IPS-18a (cell line): ENCODE data around the gene MDC1.
A peak's percentile ranks its signal among the peaks of the same experiment; 100 is the strongest.
"Not testable (repeated sequence)": the region's sequence is repeated elsewhere in the genome, so short reads cannot be mapped to it uniquely, and the experiment has no call there.

ENCODE experiments used
- H3K27ac ChIP-seq: one replicate; pipeline ENCODE4 v1.5.1; 2013; ENCODE audit warnings: low read length
- H3K27me3 ChIP-seq: one replicate; pipeline ENCODE4 v1.6.1; 2013; ENCODE audit warnings: mild to moderate bottlenecking, low read length; ENCODE audit not compliant: control insufficient read depth, insufficient read depth
- H3K36me3 ChIP-seq: one replicate; pipeline ENCODE4 v1.6.1; 2013; ENCODE audit warnings: low read depth, low read length; ENCODE audit not compliant: control insufficient read depth
- H3K4me1 ChIP-seq: one replicate; pipeline ENCODE4 v1.6.1; 2013; ENCODE audit warnings: low read depth, low read length; ENCODE audit not compliant: control insufficient read depth
- H3K4me3 ChIP-seq: one replicate; pipeline ENCODE4 v1.5.1; 2013; ENCODE audit warnings: low read length
- H3K9ac ChIP-seq: one replicate; pipeline ENCODE4 v1.6.1; 2013; ENCODE audit warnings: mild to moderate bottlenecking, low read length, moderate library complexity
- H3K9me3 ChIP-seq: one replicate; pipeline ENCODE4 v1.6.1; 2013; ENCODE audit warnings: low read depth, low read length; ENCODE audit not compliant: control insufficient read depth

Gene MDC1

DNA sequence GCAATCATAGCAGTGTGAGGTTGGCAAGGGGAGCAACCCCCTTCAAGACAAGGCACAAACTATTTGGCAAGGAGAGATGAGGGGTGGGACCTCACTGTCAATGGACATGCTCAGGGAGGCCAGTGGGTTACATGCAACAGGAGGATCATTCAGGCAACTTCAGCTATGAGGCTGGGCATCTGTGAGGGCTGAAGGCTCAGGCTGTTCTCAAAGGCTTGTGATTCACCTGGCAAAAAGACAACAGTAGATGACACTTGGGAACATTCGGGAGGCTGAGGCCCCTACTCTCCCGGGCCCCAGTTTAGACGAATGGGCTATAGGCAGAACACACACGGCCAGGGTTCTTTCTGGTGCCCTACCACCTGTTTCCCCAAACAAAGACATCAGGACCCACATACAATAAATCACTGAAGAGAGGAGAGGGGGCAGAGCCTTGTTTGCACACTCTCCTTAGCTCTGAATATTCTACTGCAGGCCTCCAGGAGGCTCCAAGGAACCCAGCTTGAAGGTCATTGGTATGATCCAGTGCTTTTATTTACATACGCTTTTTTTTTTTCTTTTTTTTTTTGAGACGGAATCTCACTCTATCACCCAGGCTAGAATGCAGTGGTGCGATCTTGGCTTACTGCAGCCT is 11.0 kb upstream of the MDC1 start:
- Histone ChIP-seq H3K4me3 (no peak overlapping the region), H3K4me1 (peaks cover under 1% of the 10 kb centered on the region), H3K9ac (no peak overlapping the region), H3K27ac (no peak overlapping the region), H3K27me3 (no peaks in the 10 kb centered on the region), H3K36me3 (peaks cover 61% of the 10 kb centered on the region), H3K9me3 (no peaks in the 10 kb centered on the region)

- Histone ChIP-seq H3K4me3 (no peak overlapping the region), H3K9ac (no peak overlapping the region), H3K27me3 (no peaks in the 10 kb centered on the region), H3K36me3 (peaks cover 66% of the 10 kb centered on the region), H3K27ac (no peak overlapping the region), H3K4me1 (peaks cover 4% of the 10 kb centered on the region), H3K9me3 (no peaks in the 10 kb centered on the region)
Measured at GRCh38 chr6:30726506-30727413, 9.7 kb upstream of the MDC1 start.

DNA sequence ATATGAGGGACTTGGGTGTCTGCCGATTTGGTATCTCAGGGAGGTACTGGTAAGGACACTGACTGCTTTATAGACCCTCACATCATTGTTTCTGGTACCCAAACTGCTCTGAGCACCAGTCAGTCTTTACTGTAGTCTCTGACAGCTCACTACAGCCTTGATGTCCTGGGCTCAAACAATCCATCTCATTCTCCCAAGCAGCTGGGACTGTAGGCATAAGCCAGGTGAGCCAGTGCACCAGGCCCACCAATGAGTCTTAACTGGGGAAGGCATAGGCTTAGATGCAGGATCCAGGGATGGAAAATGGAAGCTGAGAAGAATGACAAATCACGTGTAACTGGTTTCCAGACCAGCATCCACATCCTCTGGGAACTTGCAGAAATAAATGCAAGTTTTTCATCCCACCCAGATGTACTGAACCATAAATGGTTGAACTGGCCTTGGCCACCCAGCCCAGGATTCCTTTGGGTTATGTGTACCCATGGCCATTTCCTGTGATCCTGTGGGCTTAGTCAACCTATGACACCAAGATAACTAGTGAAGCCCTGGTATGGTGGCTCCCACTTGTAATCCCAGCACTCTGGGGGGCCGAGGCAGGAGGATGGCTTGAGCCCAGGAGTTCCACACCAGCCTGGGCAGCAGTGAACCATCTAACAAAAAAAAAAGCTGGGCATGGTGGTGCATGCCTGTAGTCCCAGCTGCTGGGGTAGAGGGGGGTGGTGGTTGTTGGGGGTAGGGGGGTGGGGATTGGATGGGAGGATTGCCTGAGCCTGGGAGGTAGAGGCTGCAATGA is 8.8 kb upstream of the MDC1 start:
- H3K9ac ChIP-seq: no peak overlapping the region
- no peak overlapping the region for H3K4me3 ChIP-seq
- H3K27me3 ChIP-seq: no peaks in the 10 kb centered on the region
- no peaks in the 10 kb centered on the region for H3K9me3 ChIP-seq
- H3K4me1 ChIP-seq: peaks cover 4% of the 10 kb centered on the region
- no peak overlapping the region for H3K27ac ChIP-seq
- H3K36me3 ChIP-seq: peaks cover 65% of the 10 kb centered on the region

- Histone ChIP-seq H3K36me3 (peaks cover 57% of the 10 kb centered on the region), H3K4me1 (peaks cover 4% of the 10 kb centered on the region), H3K9me3 (no peaks in the 10 kb centered on the region), H3K27me3 (no peaks in the 10 kb centered on the region), H3K27ac (no peak overlapping the region), H3K9ac (no peak overlapping the region), H3K4me3 (no peak overlapping the region)
Measured at GRCh38 chr6:30724906-30725667, 8.0 kb upstream of the MDC1 start.

DNA sequence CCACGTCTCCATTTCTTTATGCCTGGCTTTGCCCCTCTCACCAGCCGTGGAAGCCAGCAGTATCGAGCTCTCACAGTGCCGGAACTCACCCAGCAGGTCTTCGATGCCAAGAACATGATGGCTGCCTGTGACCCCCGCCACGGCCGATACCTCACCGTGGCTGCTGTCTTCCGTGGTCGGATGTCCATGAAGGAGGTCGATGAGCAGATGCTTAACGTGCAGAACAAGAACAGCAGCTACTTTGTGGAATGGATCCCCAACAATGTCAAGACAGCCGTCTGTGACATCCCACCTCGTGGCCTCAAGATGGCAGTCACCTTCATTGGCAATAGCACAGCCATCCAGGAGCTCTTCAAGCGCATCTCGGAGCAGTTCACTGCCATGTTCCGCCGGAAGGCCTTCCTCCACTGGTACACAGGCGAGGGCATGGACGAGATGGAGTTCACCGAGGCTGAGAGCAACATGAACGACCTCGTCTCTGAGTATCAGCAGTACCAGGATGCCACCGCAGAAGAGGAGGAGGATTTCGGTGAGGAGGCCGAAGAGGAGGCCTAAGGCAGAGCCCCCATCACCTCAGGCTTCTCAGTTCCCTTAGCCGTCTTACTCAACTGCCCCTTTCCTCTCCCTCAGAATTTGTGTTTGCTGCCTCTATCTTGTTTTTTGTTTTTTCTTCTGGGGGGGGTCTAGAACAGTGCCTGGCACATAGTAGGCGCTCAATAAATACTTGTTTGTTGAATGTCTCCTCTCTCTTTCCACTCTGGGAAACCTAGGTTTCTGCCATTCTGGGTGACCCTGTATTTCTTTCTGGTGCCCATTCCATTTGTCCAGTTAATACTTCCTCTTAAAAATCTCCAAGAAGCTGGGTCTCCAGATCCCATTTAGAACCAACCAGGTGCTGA is 7.0 kb upstream of the MDC1 start:
- H3K27ac ChIP-seq, H3K9me3 ChIP-seq, H3K27me3 ChIP-seq, H3K4me1 ChIP-seq, H3K9ac ChIP-seq, H3K4me3 ChIP-seq: not testable (repeated sequence)
- H3K36me3 ChIP-seq: peaks cover 48% of the 10 kb centered on the region

- H3K36me3 ChIP-seq: peaks cover 48% of the 10 kb centered on the region
- H3K4me3 ChIP-seq: peak overlapping the region; percentile 97
- not testable (repeated sequence) for H3K9ac ChIP-seq
Measured at GRCh38 chr6:30723159-30723842, 6.2 kb upstream of the MDC1 start.

GRCh38 chr6:30722280-30723112 is 5.4 kb upstream of the MDC1 start:
- H3K9ac ChIP-seq: peak overlapping the region; percentile 100
- peaks cover 15% of the 10 kb centered on the region for H3K4me1 ChIP-seq
- no peaks in the 10 kb centered on the region for H3K9me3 ChIP-seq
- H3K4me3 ChIP-seq: peak overlapping the region; percentile 97
- H3K27me3 ChIP-seq: no peaks in the 10 kb centered on the region
- no peak overlapping the region for H3K27ac ChIP-seq
- peaks cover 43% of the 10 kb centered on the region for H3K36me3 ChIP-seq

More at GRCh38 chr6:30723159-30723842, 6.2 kb upstream of the MDC1 start:
- not testable (repeated sequence) for H3K27ac ChIP-seq, H3K9me3 ChIP-seq, H3K27me3 ChIP-seq
- H3K4me1 ChIP-seq: peaks cover 15% of the 10 kb centered on the region

DNA sequence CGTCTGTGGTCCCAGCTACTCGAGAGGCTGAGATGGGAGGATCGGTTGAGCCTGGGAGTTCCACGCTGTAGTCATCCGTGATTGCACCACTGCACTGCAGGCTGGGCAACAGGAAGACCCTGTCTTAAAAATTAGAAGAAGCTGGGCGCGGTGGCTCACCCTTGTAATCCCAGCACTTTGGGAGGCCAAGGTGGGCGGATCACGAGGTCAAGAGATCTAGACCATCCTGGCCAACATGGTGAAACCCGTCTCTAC is 4.9 kb upstream of the MDC1 start:
- H3K4me3 ChIP-seq: peak overlapping the region; percentile 97
- not testable (repeated sequence) for H3K27me3 ChIP-seq, H3K27ac ChIP-seq, H3K9me3 ChIP-seq
- peaks cover 43% of the 10 kb centered on the region for H3K36me3 ChIP-seq
- H3K9ac ChIP-seq: peak overlapping the region; percentile 100
- H3K4me1 ChIP-seq: peaks cover 15% of the 10 kb centered on the region

DNA sequence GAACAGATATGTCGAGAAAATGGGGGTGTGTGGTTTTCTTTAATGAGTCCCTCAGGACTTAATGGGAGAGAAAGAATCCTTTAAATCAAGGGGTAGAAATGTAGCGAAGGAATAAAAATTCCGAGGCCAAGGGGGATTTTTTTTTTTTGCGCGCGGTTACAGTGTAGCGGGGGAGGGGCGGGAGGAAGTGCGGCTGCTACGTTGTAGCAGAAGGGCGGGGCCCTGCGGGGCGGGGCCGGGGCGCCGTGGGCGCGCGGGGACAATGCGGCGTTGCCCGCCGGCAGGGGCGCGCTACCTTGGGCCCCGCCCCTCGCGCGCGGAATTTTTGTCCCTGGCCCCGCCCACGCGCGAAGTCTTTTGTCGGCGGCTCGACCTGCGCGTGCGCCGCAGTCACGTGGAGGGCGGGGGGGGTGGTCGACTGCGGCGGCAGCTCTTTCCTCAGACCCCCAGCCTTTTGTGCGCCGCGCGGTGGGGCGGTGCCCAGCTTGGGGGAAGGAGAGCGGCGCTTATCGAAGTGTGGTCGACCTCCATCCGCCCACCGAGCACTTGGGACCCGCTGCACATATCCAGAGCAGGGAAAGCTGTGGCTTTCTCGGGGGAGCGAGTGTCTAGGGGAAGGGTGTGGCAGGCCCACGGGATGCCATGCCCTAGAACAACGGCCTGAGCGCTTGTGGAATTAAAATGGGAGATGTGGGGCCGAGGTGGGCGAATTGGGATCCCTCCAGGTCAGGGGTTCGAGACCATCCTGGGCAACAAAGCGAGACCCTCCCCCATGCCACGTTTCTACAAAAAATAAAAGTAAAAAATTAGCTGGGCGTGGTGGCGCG is 4.3 kb upstream of the MDC1 start:
- H3K4me1 ChIP-seq: peaks cover 15% of the 10 kb centered on the region
- peak overlapping the region; percentile 100 for H3K9ac ChIP-seq
- no peaks in the 10 kb centered on the region for H3K9me3 ChIP-seq
- peak overlapping the region; percentile 100 for H3K27ac ChIP-seq
- H3K36me3 ChIP-seq: peaks cover 43% of the 10 kb centered on the region
- H3K4me3 ChIP-seq: peak overlapping the region; percentile 97
- no peaks in the 10 kb centered on the region for H3K27me3 ChIP-seq
